B cell (primary cell): Measurements from ENCODE around the gene RGS2. TPM values are rescaled to one million over a fixed set of nuclear protein-coding genes. Genes with fewer than 3 reads are reported as not detected.

ENCODE experiments used
- ATAC-seq: fragments of 200-7000 bp; cut with Tn5 transposase; one replicate; pipeline ENCODE4 v1.10.0; 2021; ENCODE audit warnings: low read depth, mild to moderate bottlenecking, moderate number of reproducible peaks, moderate library complexity
- CTCF ChIA-PET: fragments of 350-600 bp; sonication (Branson Sonifier 250); formaldehyde crosslinking; loops from one replicate; lab custom pipeline; 2021; ENCODE audit warnings: antibody characterized with exemption, inconsistent platforms; lab: Charles Lee
- POLR2A ChIA-PET: fragments of 350-600 bp; sonication (Branson Sonifier 250); formaldehyde crosslinking; loops from one replicate; lab custom pipeline; 2021; ENCODE audit warnings: antibody characterized with exemption; lab: Charles Lee
- DNase-seq: peaks from one replicate; pipeline ENCODE4 v3.0.0; 2013
- H2AFZ ChIP-seq: 2 replicates; pipeline ENCODE4 v1.6.1; 2012; ENCODE audit warnings: mild to moderate bottlenecking, low read depth, low read length; ENCODE audit not compliant: insufficient read depth, poor library complexity, severe bottlenecking
- H3K27ac ChIP-seq, 2 donors: 1 replicate in 1 of 2; 2 replicates in 1 of 2; pipeline ENCODE4 v1.5.1; 2012 to 2013; ENCODE audit warnings: low read length in 2 of 2, mild to moderate bottlenecking in 2 of 2, moderate library complexity in 1 of 2
- H3K27me3 ChIP-seq, 4 experiments: fragments of 200-600 bp in 1 of 4; sonication (generic) in 1 of 4; replicated peaks in 1 of 4; 1 replicate in 2 of 4; 2 replicates in 2 of 4; pipeline versions ENCODE4 v1.6.1 to v1.7.0; 2013 to 2016; ENCODE audit warnings: low read length in 3 of 4, mild to moderate bottlenecking in 2 of 4, mixed read lengths in 1 of 4, moderate library complexity in 1 of 4; ENCODE audit not compliant: insufficient read depth in 4 of 4, control insufficient read depth in 3 of 4; ENCODE audit errors: control extremely low read depth in 1 of 4
- H3K36me3 ChIP-seq, 2 experiments: replicated peaks in 1 of 2; 1 replicate in 1 of 2; 2 replicates in 1 of 2; pipeline versions ENCODE4 v1.6.1 to v1.7.1; 2013; ENCODE audit warnings: low read length in 1 of 2; ENCODE audit not compliant: insufficient read depth in 2 of 2, control insufficient read depth in 1 of 2; ENCODE audit errors: control extremely low read depth in 1 of 2, extremely low read depth in 1 of 2
- H3K4me1 ChIP-seq, 2 donors: fragments of 200-600 bp in 1 of 2; sonication (generic) in 1 of 2; 1 replicate in 1 of 2; 2 replicates in 1 of 2; pipeline versions ENCODE4 v1.5.1 to v1.6.1; 2013 to 2017; ENCODE audit warnings: low read length in 2 of 2; ENCODE audit not compliant: control insufficient read depth in 2 of 2, insufficient read depth in 2 of 2
- H3K4me2 ChIP-seq: replicated peaks from 2 replicates; pipeline ENCODE3; 2012; ENCODE audit warnings: mild to moderate bottlenecking, low read depth, low read length; ENCODE audit not compliant: poor library complexity, severe bottlenecking
- H3K4me3 ChIP-seq, 5 experiments: fragments of 200-600 bp in 1 of 5; sonication (generic) in 1 of 5; 1 replicate in 3 of 5; 2 replicates in 2 of 5; pipeline versions ENCODE4 v1.5.1 to v1.7.0; 2011 to 2016; ENCODE audit warnings: low read length in 4 of 5, mild to moderate bottlenecking in 4 of 5, low read depth in 2 of 5, control low read depth in 1 of 5, moderate library complexity in 1 of 5; ENCODE audit not compliant: insufficient read depth in 1 of 5; ENCODE audit errors: control extremely low read depth in 1 of 5, extremely low read depth in 1 of 5
- H3K79me2 ChIP-seq: fragments of 200-600 bp; sonication (generic); one replicate; pipeline ENCODE4 v1.6.0; 2016; ENCODE audit warnings: low read length; ENCODE audit not compliant: control insufficient read depth, insufficient read depth
- H3K9ac ChIP-seq: fragments of 200-600 bp; sonication (generic); 2 replicates; pipeline ENCODE4 v1.6.1; 2017; ENCODE audit warnings: mild to moderate bottlenecking, low read length, moderate library complexity
- H3K9me3 ChIP-seq, 3 donors: one replicate each; pipeline versions ENCODE4 v1.6.1 to v1.7.1; 2013; ENCODE audit warnings: low read length in 2 of 3; ENCODE audit not compliant: control insufficient read depth in 2 of 3, insufficient read depth in 1 of 3; ENCODE audit errors: control extremely low read depth in 1 of 3
- H4K20me1 ChIP-seq: 2 replicates; pipeline ENCODE4 v1.6.0; 2012; ENCODE audit warnings: mild to moderate bottlenecking, low read length; ENCODE audit not compliant: insufficient read depth, control insufficient read depth, poor library complexity, severe bottlenecking
- H3K27ac Mint-ChIP-seq: one replicate; pipeline ENCODE4 v1.8.0; 2021; ENCODE audit warnings: mixed read lengths
- H3K27me3 Mint-ChIP-seq: one replicate; pipeline ENCODE4 v1.8.0; 2021; ENCODE audit warnings: mixed read lengths
- H3K4me1 Mint-ChIP-seq: one replicate; pipeline ENCODE4 v1.8.0; 2021; ENCODE audit warnings: mixed read lengths
- H3K4me3 Mint-ChIP-seq: one replicate; pipeline ENCODE4 v1.8.0; 2021; ENCODE audit warnings: mixed read lengths
- H3K9me3 Mint-ChIP-seq: one replicate; pipeline ENCODE4 v1.8.0; 2022; ENCODE audit warnings: mixed read lengths; ENCODE audit not compliant: insufficient read depth
- CTCF ChIP-seq: fragments of 200-600 bp; IDR thresholded peaks from one replicate; pipeline ENCODE4 v1.8.0; 2022; ENCODE audit warnings: antibody characterized with exemption, mild to moderate bottlenecking
- EZH2 ChIP-seq: IDR thresholded peaks from 2 replicates; pipeline ENCODE4 v1.6.1; 2012; ENCODE audit warnings: borderline replicate concordance, low read depth, mild to moderate bottlenecking, moderate library complexity, low read length; ENCODE audit not compliant: insufficient read depth, poor library complexity, severe bottlenecking
- WGBS: methylation state at CpG from one replicate; pipeline ENCODE4 v1.1.5; 2013; ENCODE audit warnings: missing lambda C conversion rate; ENCODE audit not compliant: insufficient coverage; 5-methylcytosine and 5-hydroxymethylcytosine counted together
- intact Hi-C: fragments of 100-400 bp; cut with micrococcal nuclease; formaldehyde crosslinking; loops from one replicate; pipeline ENCODE4 v1.10.0; 2022
- polyA plus RNA-seq: library from polyadenylated mRNA; depleted of rRNA; stranded (reverse); fragments of >200 nt; gene quantifications from 2 replicates; pipeline ENCODE4 v1.2.3, GENCODE V29; 2012
- total RNA-seq, 2 donors: library from RNA; stranded (reverse); fragments of 120-200 nt in 1 of 2; gene quantifications; 1 replicate in 1 of 2; 2 replicates in 1 of 2; pipeline versions ENCODE4 v1.2.3 to v1.2.4, GENCODE V29; 2013 to 2022

RGS2 gene
- total and polyA plus RNA-seq, 2 donors (not counting 1 experiment from before 2014, with no cell fraction given), result 232 to 247 TPM

GRCh38 chr1:192826791-192827546 is 18.1 kb downstream of the RGS2 start:
- Mint-ChIP-seq H3K4me3 (no peak overlapping the region), H3K27ac (no peak overlapping the region), H3K4me1 (no peaks in the 10 kb centered on the region), H3K9me3 (no peaks in the 10 kb centered on the region), H3K27me3 (peaks cover 22% of the 10 kb centered on the region)
- intact Hi-C loops, result no loop called here
- Histone ChIP-seq H3K9me3 (no peaks in the 10 kb centered on the region), H3K27ac (no peak overlapping the region), H4K20me1 (no peaks in the 10 kb centered on the region), H3K27me3 (peaks cover 0 to 4% (median 0%) of the 10 kb centered on the region in 4 experiments), H3K4me2 (no peak overlapping the region), H3K9ac (no peak overlapping the region), H3K4me3 (no peak overlapping the region), H2AFZ (no peak overlapping the region), H3K79me2 (no peaks in the 10 kb centered on the region), H3K4me1 (no peaks in the 10 kb centered on the region), H3K36me3 (no peaks in the 10 kb centered on the region)
- no peak for DNase-seq
- no peak for ATAC-seq
- no peak for TF ChIP-seq EZH2
- TF ChIP-seq CTCF, result no peak
- ChIA-PET CTCF (no interaction called here), POLR2A (no interaction called here)
- 91% methylated on average over 3 of the region's 4 CpGs for WGBS

GRCh38 chr1:192830595-192831246 is 21.9 kb downstream of the RGS2 start:
- intact Hi-C loops, result no loop called here
- no peak overlapping the region for H3K9ac ChIP-seq
- ATAC-seq (no peak), DNase-seq (no peak)
- Mint-ChIP-seq H3K27me3 (peaks cover 20% of the 10 kb centered on the region), H3K4me1 (no peaks in the 10 kb centered on the region), H3K4me3 (no peak overlapping the region), H3K9me3 (no peaks in the 10 kb centered on the region), H3K27ac (no peak overlapping the region)
- TF ChIP-seq EZH2, result no peak
- no peak for TF ChIP-seq CTCF
- H3K9me3 ChIP-seq, result no peaks in the 10 kb centered on the region
- POLR2A ChIA-PET, result no interaction called here
- H3K79me2 ChIP-seq, result no peaks in the 10 kb centered on the region
- no peak overlapping the region for H3K4me2 ChIP-seq
- no peaks in the 10 kb centered on the region for H3K4me1 ChIP-seq
- no peaks in the 10 kb centered on the region for H3K36me3 ChIP-seq
- H3K4me3 ChIP-seq, result no peak overlapping the region
- H2AFZ ChIP-seq, result no peak overlapping the region
- CTCF ChIA-PET, result no interaction called here
- H3K27me3 ChIP-seq, result peaks cover 0 to 4% (median 0%) of the 10 kb centered on the region in 4 experiments
- WGBS, result 75% methylated on average over 2 of the region's 6 CpGs
- H3K27ac ChIP-seq, result no peak overlapping the region
- no peaks in the 10 kb centered on the region for H4K20me1 ChIP-seq
